GM11168 (cell line): Measurements from ENCODE around the gene SCLY.
"Not testable (repeated sequence)": the region's sequence is repeated elsewhere in the genome, so short reads cannot be mapped to it uniquely, and the experiment has no call there.

ENCODE experiments used
- in situ Hi-C: fragments of 300-500 bp; cut with MboI; formaldehyde crosslinking; loops from one replicate; pipeline ENCODE4 v1.12.0; 2022; ENCODE audit warnings: low sequenced_read_pairs; ENCODE audit not compliant: unreplicated experiment

Gene SCLY

DNA sequence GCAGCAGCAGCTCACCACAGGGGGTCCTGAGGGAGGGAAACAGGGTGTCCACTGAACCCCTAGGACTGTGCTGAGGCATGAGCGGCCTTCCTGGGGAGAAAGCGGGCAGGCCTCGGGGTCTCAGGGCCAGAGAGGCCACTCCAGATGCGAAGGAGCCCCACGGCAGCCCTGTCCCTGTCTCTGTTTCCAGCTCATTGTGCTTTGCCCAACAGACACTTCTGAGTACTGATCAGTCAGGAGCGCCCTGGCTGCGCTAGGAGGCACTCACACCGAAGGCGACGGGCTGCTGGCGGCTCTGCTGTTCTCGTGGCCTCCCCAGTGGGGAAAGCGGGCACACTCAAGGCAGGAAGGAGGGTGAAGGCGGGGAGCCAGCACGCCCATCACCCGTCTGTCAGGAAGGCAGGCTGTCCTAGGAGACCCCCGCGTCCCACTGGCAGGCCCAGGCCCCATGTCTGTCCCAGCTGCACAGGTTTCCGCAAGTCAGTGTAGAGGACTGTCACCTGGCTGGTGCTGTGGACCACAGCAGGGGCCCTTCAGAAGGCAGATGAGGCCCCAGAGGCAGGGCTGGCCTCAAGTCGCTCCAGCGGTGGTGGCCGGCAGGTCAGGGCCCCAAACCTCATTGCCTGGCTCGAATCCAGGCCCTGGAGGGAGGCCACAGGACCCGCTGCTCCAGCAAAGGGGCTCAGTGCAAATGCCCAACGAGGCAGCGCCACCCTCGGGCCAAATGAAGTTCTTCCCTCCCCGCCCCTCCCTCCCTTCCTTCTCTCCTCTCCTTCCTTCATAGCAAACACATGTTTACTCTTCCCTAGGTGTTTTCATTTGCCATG, 46.1 kb downstream of the SCLY start:
- in situ Hi-C loops, result no loop called here

DNA sequence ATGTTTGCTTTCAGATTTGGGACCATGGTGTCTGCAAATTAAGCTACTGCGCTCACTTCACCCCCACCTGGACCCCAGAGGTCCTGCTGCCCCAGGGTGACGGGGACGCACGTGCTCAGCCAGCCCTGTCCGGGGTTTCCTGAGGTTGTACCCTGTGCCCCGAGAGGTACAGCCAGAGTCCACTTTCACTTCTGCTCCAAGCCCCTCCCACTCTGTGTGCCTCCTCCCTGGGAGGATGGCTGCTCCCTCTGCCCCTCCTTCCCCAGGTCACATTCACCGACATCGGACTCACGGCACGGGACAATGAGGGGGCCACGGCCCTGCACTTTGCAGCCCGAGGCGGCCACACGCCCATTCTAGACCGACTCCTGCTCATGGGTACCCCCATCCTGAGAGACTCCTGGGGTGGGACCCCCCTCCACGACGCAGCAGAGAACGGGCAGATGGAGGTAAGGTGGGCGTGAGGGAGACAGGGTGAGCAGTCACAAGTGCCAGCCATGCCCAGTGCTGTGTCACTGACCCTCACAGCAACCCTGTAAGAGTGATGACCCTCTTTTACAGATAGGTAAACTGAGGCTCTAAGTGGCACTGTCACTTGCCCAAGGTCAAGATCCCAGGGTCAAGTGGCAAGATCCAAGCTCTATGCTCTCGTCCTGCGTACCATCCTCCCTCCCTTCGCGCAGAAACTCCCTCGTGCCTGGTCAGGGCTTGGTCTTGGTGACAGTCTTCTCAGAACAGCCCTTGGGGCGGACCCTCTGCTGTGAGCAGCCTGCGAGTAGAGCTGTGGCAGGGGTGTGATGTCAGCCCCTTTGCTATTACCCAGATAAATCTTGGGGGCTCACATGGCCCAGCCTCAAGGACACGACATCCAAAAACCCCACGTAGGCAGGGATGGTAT, 47.0 kb downstream of the SCLY start:
- in situ Hi-C loops, result no loop called here

DNA sequence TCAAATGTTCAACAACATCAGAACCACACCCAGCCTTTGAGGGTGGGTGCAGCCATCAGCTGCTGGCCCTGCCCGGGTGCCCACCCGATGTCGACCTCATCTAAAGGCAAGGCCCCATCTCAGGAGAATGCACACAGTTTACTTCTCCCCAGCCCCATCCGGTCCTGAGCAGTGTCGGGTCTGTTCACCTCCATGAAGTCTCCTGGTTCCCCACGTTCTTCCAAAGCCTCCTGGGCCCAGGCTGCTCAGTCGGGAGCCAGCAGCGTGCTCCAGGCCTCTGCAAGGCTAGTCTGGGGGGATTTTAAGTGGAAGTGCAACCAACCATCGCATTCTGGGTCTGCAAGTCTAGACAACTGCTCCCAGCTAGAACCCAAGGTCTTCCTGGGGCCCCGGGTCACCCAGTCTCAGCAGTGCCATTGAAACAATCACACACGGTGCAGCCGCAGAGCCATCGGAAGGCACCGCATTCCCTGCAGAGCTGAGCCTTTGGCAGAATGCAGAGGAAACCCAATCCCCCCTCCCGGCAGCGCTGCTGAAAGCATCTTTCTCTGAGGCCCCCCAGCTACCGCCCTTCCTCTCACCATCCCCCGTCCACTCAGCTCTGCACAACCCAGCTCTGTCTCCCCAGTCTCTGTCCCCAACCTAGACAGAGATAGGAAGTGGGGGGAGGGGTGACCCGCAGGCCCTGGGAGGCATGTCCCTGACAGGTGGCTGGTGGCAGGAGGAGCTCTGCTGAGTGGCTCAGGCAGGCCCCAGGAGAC, 47.8 kb downstream of the SCLY start:
- in situ Hi-C loops, result no loop called here

DNA sequence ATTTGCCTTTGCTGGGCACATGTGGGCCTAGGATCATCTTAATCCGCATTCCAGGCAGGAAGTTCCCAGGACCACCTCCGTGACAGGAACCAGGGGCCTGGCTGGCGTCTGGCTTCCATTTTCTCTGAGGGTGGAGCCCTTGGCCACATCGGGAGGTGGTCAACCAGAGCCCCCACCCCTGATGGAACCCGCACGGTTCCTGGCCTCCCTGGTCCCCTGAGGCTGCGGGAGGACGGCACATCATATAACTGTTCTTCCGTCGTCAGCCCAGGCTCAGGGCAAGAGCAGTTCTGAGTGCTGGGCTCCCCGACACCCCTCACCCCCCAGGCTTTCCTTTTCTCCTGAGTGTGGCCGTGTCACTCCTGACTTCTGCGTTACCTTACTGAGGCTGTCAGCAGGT, 52.8 kb downstream of the SCLY start:
- in situ Hi-C loops, result no loop called here

DNA sequence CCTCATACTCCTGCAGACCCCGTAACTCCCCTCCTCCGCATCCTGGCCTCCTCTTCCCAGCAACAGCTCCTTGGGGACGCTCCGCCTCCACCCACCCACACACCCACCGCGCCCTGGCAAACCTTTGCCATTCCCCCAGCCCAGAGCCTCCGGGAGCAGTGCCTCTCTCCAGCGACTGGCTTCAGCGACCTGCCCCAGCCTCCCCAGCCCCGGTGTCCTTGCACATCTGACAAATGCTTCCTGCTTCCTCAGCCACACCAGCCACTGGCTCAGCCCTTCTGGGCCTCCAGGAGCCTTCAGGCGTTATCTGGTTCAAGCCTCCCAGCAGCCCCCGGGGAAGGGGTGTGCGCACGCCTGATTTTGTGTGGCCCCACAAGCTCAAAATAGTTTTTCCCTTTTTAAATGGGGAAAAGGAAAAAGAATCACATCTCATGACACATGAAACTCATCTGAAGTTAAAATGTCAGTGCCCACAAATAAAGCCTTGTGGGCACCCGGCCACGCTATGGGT, 53.6 kb downstream of the SCLY start:
- in situ Hi-C loops, result no loop called here

DNA sequence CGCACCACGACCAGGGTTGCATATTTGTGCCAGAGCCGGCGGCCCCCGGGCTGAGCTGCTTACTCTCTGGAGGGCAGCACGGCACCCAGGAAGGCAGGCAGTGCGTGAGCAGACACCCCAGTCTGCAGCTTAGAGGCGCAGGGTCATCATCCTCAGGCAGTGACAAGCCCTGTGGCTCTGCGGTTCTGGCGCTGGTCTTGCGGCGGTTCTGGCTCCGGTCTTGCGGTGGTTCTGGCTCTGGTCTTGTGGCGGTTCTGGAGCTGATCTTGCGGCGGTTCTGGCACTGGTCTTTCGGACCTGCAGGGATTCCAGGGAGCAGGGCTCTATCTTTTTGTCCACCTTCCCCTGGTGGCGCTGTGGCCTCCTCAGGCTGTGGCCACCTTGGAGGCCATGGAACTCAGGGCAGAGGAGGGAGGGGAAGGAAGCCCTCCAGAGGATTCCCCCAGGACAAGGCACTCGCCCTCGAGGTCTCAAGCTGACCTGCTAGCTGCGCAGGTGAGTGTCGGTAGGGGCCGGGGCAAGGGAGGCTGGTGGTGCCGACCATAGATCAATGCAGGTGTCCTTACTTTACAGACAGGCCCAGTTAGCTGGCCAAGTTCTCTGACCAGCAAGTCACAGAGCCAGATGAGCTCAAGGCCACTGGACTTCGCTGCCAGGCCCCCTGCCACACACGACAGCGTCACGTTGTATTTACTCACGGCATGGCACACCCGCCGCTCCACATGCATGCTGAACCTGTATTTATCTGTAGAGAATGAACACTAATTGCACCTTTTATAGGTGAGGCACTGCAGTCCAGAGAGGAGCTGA, 54.3 kb downstream of the SCLY start:
- in situ Hi-C loops, result no loop called here

DNA sequence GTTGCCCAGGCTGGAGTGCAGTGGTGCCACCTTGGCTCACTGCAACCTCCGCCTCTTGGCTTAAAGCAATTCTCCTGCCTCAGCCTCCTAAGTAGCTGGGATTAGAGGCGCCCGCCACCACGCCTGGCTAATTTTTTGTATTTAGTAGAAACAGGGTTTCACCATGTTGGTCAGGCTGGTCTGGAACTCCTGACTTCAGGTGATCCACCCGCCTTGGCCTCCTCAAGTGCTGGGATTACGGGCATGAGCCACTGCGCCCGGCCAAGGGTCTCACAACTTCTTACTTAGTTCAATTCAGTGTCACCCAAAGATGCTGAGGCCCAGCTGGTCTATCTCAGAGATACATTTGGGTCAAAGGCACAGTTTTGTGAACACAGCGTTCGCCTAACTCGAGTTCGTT, 54.9 kb downstream of the SCLY start:
- in situ Hi-C loops, result not testable (repeated sequence)

DNA sequence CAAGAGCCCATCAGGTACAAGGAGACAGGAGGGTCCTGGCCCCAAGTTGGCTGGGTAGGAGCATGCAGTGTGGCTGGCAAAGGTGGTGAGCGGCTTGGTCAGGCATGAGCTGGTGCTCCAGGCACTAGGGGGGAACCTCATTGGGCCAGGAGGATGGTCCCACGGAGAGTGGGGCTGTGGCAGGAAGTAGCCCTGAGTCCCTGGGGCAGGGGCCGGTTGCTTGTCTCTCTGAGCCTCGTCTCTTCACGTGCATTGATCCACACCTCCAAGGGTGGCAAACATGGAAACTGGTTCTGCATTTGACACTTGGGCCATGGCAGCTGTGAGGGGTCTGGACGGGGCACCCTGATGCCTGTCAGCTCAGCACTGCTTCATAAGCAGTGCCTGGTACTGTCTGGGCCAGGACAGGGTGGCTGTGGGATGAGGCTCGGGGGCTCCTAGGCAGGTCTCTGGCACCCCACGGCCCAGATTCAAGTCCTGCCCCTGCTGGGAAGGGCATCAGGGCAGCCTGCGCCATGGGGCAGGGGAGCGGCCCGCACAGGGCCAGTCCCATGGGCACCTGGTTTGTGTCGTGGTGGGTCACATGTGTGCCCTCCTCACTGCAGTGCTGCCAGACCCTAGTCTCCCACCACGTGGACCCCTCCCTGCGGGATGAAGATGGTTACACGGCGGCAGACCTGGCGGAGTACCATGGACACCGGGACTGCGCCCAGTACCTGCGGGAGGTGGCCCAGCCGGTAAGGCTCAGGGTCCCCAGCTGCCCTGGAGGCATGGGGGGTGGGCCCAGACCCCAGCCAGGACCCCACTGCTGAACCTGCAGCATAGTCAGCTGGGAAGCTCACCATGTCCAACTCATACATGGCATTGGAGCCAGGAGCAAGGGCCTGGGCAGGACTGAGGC, 55.7 kb downstream of the SCLY start:
- in situ Hi-C loops, result no loop called here

DNA sequence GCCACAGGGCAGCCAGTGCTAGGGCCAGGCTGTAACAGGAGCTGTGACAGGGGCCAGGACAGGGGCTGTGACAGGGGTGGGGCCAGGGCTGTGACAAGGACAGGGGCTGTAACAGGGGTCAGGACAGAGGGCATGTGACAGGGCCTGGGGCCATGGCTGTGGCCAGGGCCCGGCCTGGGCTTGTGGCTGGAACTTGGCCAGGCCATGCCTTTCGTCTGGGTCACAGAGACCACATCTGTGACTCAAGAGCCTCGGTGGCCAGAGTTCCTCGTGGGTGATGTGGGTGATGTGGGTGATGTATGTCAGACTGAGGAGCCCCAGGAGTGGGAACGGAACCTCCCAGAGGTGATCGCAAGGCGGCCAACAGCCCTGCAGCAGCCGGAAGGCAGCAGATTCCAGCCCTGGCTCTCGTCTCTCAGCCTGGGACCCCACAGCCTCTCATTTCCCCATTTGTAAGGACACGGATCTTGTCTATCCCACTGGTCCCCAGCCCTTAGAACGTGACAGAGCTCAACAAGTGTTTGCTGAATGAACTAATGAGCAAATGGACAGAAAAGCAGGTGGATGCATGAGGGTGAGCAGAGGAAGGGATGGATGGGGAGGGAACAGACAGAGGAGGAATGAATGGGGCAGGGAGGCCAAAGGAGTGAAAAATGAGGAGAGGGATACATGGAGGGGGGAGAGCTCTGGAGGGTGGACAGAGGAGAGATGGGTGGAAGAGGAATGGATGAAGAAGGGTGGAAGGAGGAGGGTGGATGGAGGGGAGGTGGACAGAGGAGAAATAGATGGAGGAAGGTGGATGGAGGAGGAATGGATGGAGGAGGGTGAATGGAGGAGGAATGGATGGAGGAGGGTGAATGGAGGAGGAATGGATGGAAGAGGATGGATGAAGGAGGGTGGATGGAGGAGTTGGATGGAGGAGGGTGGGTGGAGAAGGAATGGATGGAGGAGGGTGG, 56.7 kb downstream of the SCLY start:
- in situ Hi-C loops, result no loop called here

DNA sequence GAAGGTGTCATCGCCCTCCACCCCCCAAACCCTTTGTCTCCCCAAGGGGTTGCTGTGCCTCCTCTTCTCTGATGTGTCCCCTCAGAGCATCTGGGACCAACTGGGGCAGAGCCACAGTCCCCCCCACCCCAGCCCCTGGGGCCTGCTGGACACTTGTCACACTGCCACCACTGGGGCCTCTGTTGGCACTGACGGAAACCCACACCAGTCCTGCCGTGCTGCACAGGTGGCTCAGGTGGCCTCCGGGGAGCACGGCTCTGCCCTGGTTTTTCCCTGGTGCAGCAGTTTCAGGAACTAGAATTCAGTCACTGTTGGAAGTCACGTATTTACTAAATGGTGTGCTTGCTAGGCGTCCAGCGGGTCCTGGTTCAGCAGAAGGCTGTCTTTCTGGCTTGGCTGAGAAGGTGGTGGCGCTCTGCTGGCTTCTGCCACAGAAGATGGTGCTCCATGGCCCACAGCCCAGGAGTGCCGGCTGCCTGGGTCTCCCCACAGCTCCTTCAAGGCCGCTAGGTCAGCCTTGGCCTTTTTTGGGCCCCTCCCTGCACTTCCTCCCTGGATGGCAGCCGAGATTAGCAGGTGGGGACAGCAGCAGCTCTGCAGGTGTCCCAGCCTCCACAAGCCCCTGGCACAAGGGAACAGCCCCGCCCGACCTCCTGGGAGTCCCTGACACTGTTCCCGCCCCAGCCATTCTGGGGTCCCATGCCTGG, 59.1 kb downstream of the SCLY start:
- in situ Hi-C loops, result no loop called here

DNA sequence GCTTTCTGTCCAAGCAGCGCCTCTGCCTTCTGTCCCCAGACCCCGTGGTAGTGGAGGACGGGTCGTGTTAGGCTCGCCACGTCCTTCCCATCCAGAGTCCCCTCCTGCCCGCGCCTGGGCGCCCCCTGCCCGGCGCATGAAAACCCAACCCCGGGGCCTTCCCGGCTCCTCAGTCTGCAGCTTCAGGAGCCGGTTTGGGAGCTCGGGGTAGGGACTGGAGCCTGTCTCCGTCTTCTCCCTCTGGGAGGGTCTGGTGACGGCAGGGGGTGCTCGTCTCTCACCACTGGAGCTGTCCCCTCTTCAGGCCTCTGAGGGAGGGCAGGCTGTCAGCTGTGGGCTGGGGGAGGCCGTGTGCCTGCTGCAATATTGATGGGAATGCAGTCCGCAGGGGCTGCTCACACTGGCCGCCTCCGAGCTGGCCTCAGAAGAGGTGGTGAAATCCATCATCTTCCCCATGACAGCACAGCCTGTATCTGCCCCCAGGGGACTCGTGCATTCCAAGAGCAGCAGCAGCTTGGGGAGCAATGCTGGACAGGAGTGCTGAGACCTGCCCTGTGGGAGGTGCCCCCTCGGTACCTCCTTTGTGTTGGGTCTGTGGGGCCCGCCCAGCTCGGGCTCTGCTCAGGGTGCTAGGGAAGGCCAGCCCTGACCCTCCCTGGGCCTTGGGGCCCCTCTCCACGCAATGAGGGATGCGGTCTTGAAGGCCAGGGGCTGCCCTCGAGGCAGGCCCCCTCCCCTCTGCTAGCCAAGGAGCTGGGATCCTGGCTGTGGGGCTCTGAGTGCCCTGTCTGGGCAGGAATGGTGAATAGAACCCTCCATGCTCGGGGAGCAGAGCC, 59.9 kb downstream of the SCLY start:
- in situ Hi-C loops, result no loop called here

DNA sequence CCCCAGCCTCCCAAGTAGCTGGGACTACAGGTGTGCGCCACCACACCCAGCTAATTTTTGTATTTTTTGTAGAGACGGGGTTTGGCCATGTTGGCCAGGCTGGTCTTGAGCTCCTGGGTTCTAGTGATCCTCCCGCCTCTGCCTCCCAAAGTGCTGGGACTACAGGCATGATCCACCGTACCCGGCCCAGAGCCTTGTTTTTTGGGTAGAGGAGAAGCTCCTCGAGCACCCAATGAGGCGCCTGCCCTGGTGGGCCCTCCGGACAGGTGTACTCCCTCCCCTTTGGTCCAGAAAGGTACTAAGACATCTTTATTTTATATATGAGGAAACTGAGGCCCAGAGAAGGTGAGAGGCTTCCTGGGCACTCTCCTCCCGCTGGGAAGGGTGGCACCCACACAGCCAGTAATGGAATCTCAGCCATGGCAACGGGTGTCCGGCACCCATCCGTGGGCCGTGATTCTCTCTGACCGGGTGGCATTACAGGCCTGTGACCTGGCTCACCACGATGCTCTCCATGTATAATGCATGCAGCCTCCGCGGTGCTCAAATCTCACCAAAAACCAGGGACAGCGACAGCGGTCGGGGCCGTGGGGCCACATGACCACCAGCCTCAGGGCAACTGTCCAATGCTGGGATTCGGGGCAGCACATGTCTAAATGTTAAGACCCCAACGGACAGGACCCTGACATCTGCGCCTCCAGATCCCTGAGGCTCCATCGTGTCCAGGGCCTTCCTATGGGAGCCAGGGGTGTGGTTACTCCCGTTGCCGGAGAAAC, 60.9 kb downstream of the SCLY start:
- in situ Hi-C loops, result no loop called here

DNA sequence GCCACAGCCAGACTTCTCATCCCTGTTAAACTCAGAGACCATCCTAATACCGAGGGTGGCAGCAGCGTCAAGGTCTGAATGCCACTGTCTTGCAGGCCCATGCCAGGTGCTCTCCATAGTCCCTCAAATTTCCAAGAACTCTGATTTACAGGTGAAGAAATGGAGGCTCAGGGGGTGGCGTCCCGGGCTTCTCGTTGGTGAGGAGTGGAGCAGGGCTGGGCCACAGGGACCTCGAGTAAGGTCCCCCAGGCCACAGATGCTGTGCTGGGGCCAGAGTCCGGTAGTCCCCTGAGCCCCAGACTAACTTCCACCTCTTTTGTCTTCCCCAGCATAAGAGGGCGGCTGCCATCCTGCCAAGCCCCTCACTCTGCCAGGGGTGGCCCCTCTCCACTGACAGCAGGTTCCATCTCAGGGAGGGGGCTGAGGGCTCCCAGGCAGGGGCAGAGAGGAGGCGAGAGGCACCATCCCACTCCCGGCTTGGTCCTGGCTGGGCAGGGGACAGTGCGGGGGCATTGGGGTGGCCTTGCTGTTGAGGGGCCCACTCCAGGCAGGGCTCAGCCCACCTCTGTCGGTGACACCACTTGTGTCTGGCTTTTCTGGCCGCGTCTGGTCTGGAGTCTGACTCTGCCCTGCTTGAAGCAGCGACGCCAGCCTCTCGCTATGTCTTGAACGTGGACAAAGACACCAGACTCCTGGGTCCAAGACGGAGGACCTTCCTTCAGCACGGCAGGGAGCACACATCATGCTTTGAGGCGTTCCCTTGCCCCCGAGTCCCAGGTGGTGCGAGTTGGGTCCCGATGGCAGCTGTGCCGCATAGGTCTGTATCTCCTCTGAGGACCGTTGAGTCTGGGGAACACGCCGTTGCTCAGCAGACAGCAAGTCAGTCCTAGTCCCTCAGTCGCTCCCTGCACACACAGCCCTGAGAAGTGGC, 61.8 kb downstream of the SCLY start:
- in situ Hi-C loops, result no loop called here

DNA sequence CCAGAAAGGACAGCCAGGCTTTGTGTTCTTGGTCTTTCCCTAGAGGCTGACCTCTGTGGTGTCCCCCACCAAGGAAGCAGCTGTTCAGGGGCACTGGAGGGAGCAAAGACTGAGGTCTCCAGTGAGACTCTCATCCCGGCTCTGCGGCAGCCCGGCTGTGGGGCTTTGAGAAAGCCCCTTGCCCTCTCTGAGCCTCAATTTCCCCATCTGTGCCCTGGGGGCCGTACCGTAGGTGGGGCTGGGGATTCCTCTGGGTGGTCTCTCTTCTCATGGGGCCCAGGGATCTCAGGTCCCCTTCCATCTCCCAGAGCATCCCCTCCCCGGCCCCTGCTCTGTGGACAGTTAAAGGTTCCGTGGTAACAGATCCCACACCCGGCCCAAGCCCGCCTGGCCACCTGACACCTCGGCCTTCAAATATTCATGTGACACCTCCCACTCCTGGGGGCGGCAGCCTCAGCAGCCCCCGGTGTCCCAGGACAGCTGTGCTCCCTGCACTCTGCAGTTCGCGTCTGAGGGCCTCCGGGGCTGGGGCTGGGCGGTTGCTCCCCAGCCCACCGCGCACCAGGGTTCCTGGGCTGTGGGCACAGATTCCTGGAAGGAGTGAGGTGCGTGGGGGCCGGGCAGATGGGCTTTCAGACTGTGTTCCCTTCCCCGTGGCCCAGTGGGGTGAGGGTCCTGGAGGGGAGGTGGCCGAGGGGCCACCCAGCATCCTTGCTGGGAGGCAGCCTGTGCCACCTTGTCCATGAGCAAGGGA, 62.6 kb downstream of the SCLY start:
- in situ Hi-C loops, result no loop called here
